Activated CD4-positive, alpha-beta T cell treated with anti-CD3 and anti-CD28 coated beads, Interleukin-2, amount 10 ng/mL, durations not matched to agents 24 days and 14 days (primary cell): ENCODE results near the gene SGF29. TPM values are rescaled to one million over a fixed set of nuclear protein-coding genes. Genes with fewer than 3 reads are reported as not detected.
A peak's percentile ranks its signal among the peaks of the same experiment; 100 is the strongest.
"Not testable (repeated sequence)": the region's sequence is repeated elsewhere in the genome, so short reads cannot be mapped to it uniquely, and the experiment has no call there.

ENCODE experiments used
- DNase-seq: peaks from one replicate; pipeline ENCODE4 v3.0.0; 2022
- H3K27ac Mint-ChIP-seq: one replicate; pipeline ENCODE4 v1.8.0; 2022; ENCODE audit warnings: mild to moderate bottlenecking, mixed read lengths
- H3K27me3 Mint-ChIP-seq: one replicate; pipeline ENCODE4 v1.8.0; 2022; ENCODE audit warnings: mixed read lengths
- H3K36me3 Mint-ChIP-seq: one replicate; pipeline ENCODE4 v1.8.0; 2022; ENCODE audit warnings: low read depth, mild to moderate bottlenecking, mixed read lengths
- H3K4me1 Mint-ChIP-seq: one replicate; pipeline ENCODE4 v1.8.0; 2021; ENCODE audit warnings: mixed read lengths
- H3K4me3 Mint-ChIP-seq: one replicate; pipeline ENCODE4 v1.8.0; 2022; ENCODE audit warnings: mild to moderate bottlenecking, moderate library complexity, mixed read lengths
- H3K9me3 Mint-ChIP-seq: one replicate; pipeline ENCODE4 v1.8.0; 2021; ENCODE audit warnings: mixed read lengths
- intact Hi-C: fragments of 100-400 bp; cut with micrococcal nuclease; formaldehyde crosslinking; loops from one replicate; pipeline ENCODE4 v1.15.1; 2023
- total RNA-seq: library from RNA; stranded (reverse); gene quantifications from 2 replicates; pipeline ENCODE4 v1.2.3, GENCODE V29; 2022

The SGF29 gene
- total RNA-seq, 1 donor from 2014 or later, result 42.5 TPM

DNA sequence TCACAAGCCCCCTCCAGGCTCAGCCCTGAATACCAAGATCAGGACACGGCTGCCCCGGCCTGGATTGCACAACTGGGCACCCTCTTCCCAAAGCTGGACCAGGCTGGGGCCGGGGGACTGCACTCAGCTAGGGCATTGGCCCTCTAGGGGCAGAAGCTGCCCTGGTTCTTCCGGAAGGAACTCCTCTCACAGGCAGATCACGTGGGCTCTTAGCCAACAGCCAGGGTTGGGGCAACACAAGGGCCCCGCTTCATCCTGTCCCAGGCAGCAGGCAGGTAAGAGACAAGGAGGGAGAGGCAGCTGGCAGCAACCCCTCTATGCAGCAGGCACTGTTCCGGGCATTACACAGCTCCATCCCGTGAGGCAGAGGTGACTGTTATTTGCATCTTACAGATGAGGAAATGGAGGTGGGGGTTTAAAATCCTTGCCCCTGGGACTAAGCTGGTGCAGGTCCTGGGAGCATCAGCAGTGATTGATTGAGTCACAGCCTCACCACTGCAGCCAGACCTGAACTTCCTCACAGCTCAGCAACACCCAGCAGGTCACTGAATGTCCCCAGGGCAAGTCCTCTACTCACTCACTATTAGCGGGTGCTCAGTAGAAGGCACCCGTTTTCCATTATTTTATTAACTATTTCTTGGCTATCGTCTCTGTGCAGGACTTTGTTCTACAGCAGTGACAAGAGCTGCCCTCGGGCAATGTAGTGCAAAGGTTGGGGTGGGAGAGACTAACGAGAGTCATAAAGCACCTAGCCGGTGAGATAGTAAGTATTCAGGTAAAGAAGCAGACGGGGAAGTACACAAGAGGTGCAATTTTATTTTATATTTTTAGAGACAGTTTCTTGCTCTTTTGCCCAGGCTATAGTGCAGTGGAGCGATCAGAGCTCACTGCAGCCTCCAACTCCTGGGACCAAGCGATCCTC, 58.9 kb downstream of the SGF29 start:
- H3K27ac Mint-ChIP-seq, H3K9me3 Mint-ChIP-seq, H3K4me1 Mint-ChIP-seq, H3K36me3 Mint-ChIP-seq, H3K27me3 Mint-ChIP-seq, H3K4me3 Mint-ChIP-seq, DNase-seq, intact Hi-C loops: not testable (repeated sequence)

- H3K4me1 Mint-ChIP-seq, H3K4me3 Mint-ChIP-seq, DNase-seq, intact Hi-C loops, H3K36me3 Mint-ChIP-seq, H3K27ac Mint-ChIP-seq, H3K9me3 Mint-ChIP-seq, H3K27me3 Mint-ChIP-seq: not testable (repeated sequence)
Observed at GRCh38 chr16:28613912-28614311, 60.2 kb downstream of the SGF29 start.

DNA sequence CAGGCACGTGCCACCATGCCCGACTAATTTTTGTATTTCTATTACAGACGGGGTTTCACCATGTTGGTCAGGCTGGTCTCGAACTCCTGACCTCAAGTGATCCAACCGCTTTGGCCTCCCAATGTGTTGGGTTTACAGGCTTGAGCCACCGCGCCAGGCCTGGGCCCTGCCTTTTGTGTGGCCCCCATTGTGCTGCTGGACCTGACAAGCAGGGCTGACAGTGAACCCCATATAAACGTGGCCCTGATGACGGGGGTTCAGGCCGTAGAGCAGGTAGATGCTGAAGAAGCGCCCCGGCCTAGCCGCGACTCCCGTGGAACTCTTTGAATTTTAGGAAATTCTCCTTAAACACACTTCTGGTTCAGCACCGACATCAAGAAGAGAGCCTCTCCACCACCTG, 60.8 kb downstream of the SGF29 start:
- H3K27me3 Mint-ChIP-seq, H3K27ac Mint-ChIP-seq, H3K4me3 Mint-ChIP-seq, H3K9me3 Mint-ChIP-seq, H3K4me1 Mint-ChIP-seq, intact Hi-C loops, H3K36me3 Mint-ChIP-seq, DNase-seq: not testable (repeated sequence)

DNA sequence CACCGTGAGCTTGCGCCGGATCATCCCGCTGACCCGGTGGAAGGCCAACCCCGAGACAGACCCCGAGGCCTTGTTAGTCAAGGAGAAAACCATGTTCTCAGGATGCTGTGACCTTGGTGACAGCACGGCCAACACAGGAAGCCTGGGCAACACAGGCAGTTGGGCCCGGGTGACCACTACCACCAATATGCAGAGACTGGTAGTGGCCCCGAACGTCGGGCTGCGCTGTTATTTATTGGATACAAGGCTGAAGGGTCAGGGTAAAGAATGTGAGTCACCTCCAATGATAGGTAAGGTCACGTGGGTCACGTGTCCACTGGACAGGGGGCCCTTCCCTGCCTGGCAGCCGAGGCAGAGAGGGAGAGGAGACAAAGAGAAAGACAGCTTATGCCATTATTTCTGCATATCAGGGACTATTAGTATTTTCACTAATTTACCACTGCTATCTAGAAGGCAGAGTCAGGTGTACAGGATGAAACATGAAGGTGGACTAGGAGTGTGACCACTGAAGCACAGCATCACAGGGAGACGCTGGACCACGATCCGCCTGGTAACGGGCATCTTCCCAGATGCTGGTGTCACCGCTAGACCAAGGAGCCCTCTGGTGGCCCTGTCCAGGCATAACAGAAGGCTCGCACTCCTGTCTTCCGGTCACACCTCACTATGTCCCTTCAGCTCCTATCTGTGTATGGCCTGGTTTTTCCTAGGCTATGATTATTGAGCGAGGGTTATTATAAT, 61.9 kb downstream of the SGF29 start:
- H3K36me3 Mint-ChIP-seq, H3K27ac Mint-ChIP-seq, H3K4me3 Mint-ChIP-seq, H3K27me3 Mint-ChIP-seq, H3K9me3 Mint-ChIP-seq, intact Hi-C loops, H3K4me1 Mint-ChIP-seq: not testable (repeated sequence)
- DNase-seq, result peak; percentile 73

GRCh38 chr16:28616224-28616577, 62.5 kb downstream of the SGF29 start:
- H3K4me1 Mint-ChIP-seq, DNase-seq, H3K27ac Mint-ChIP-seq, H3K4me3 Mint-ChIP-seq, intact Hi-C loops, H3K9me3 Mint-ChIP-seq, H3K36me3 Mint-ChIP-seq, H3K27me3 Mint-ChIP-seq: not testable (repeated sequence)

DNA sequence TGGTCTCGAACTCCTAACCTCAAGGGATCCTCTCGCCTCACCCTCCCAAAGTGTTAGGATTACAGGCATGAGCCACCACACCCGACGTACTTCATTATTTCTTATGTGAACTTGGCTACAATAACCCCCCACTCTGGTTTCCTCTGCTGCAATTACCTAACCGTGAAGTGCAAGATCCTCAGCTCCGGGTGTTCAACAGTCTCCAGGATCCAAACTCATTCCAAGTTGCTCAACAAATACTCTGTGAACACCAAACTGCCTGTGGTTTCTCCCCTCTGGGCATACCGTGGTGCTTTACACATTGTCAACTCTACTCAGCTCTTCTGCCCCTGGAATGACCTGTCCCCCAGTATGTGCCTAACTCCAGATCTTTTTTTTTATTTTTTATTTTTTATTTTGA, 62.9 kb downstream of the SGF29 start:
- no peak for DNase-seq
- no peaks in the 10 kb centered on the region for H3K27me3 Mint-ChIP-seq
- H3K9me3 Mint-ChIP-seq, result no peaks in the 10 kb centered on the region
- intact Hi-C loops, result no loop called here
- no peak overlapping the region for H3K27ac Mint-ChIP-seq
- H3K4me3 Mint-ChIP-seq, result no peak overlapping the region
- H3K36me3 Mint-ChIP-seq, result peaks cover 9% of the 10 kb centered on the region
- H3K4me1 Mint-ChIP-seq, result peaks cover 2% of the 10 kb centered on the region

GRCh38 chr16:28617874-28618273, 64.2 kb downstream of the SGF29 start:
- intact Hi-C loops, result no loop called here

GRCh38 chr16:28620316-28620715, 66.6 kb downstream of the SGF29 start:
- DNase-seq, H3K36me3 Mint-ChIP-seq, H3K27me3 Mint-ChIP-seq, intact Hi-C loops, H3K4me3 Mint-ChIP-seq, H3K4me1 Mint-ChIP-seq, H3K27ac Mint-ChIP-seq, H3K9me3 Mint-ChIP-seq: not testable (repeated sequence)

More at GRCh38 chr16:28617874-28618273, 64.2 kb downstream of the SGF29 start:
- DNase-seq, result no peak
- Mint-ChIP-seq H3K4me3 (no peak overlapping the region), H3K9me3 (no peaks in the 10 kb centered on the region), H3K27me3 (no peaks in the 10 kb centered on the region), H3K27ac (no peak overlapping the region), H3K4me1 (peaks cover 10% of the 10 kb centered on the region), H3K36me3 (peaks cover 9% of the 10 kb centered on the region)

DNA sequence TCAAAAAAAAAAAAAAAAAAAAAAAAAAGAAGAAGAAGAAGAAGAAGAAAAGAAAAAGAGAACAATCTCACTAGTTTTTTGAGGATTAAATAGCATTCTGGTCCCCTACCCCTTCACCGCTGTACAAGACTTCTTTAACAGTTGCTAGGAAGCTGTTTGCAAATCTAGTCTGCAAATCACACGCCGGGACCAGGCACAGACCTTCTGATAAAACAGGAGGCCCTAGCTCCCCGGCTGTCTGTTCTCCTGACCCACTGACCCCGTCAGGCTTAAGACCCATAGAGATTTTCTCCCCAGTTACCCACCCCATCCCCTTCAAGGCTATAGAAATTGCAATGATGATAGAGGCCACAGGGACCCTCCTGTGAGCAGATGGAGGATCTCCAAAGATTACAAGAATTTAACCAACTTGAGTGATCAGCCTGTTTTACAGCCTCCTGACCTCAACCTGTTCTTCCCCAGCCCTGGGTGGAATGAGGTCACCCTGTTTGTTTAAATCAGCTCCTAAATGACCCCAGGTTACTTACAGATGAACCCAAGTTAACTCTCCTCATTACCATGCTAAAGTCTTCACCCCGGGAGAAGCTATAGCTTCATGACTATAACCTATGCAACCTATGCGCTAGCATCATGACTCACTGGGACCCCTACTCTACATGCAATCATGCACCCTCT, 67.9 kb downstream of the SGF29 start:
- no peak for DNase-seq
- Mint-ChIP-seq H3K4me1 (peaks cover 10% of the 10 kb centered on the region), H3K36me3 (peaks cover 9% of the 10 kb centered on the region), H3K9me3 (no peaks in the 10 kb centered on the region), H3K4me3 (peak overlapping the region; percentile 86), H3K27me3 (peaks cover 7% of the 10 kb centered on the region), H3K27ac (peak overlapping the region; percentile 23)
- intact Hi-C loops, result no loop called here

- Mint-ChIP-seq H3K27me3 (peaks cover 13% of the 10 kb centered on the region), H3K4me3 (peak overlapping the region; percentile 86), H3K27ac (peak overlapping the region; percentile 85)
- H3K36me3 Mint-ChIP-seq, H3K4me1 Mint-ChIP-seq, H3K9me3 Mint-ChIP-seq, intact Hi-C loops, DNase-seq: not testable (repeated sequence)
Observed at GRCh38 chr16:28622532-28623171, 68.9 kb downstream of the SGF29 start.

DNA sequence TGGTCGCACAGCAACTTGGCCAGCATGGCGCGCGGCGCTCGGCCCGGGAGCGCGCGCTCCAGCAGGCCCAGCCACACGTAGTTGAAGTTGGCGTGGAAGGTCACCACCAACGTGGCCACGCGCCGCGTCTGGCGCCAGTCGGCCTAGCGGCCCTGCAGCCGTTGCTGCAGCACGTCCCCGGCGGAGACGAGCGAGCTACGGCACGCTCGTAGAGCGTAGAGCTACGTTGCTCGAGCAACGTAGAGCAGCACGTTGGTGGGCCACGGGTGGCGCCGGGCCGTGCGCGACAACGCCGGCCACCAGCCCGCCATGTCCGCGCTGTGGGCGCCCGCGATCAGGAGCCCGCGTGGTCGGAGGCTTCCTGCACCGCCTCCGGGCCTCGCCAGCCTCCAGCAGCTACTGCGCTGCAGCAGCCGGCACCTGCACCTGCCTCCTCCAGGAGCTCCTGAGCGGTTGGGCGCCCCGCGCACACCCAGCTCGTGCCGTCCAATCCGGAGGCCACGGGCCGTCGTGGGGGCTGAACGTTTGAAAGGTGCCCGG, 69.5 kb downstream of the SGF29 start:
- peak; percentile 88 for DNase-seq
- no peaks in the 10 kb centered on the region for H3K9me3 Mint-ChIP-seq
- peak overlapping the region; percentile 71 for H3K27ac Mint-ChIP-seq
- H3K27me3 Mint-ChIP-seq, result peaks cover 13% of the 10 kb centered on the region
- peak overlapping the region; percentile 86 for H3K4me3 Mint-ChIP-seq
- H3K4me1 Mint-ChIP-seq, result peaks cover 10% of the 10 kb centered on the region
- intact Hi-C loops, result no loop called here
- peaks cover 6% of the 10 kb centered on the region for H3K36me3 Mint-ChIP-seq

DNA sequence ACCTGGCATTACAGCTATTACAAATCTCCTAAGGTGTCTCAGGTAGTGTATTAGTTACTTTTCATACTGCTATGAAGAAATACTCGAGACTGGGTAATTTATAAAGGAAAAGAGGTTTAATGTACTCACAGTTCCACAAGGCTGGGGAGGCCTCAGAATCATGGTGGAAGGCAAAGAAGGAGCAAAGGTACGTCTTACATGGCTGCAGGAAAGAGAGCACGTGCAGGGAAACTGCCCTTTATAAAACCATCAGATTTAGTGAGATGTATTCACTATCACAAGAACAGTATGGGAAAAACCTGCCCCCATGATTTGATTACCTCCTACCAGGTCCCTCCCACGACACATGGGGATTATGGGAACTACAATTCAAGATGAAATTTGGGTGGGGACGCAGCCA, 77.2 kb downstream of the SGF29 start:
- H3K4me3 Mint-ChIP-seq, intact Hi-C loops, H3K36me3 Mint-ChIP-seq, H3K4me1 Mint-ChIP-seq, H3K27ac Mint-ChIP-seq, H3K9me3 Mint-ChIP-seq: not testable (repeated sequence)
- peaks cover 13% of the 10 kb centered on the region for H3K27me3 Mint-ChIP-seq
- DNase-seq, result peak; percentile 25

- DNase-seq, H3K9me3 Mint-ChIP-seq, H3K4me3 Mint-ChIP-seq, H3K27ac Mint-ChIP-seq, intact Hi-C loops, H3K36me3 Mint-ChIP-seq, H3K4me1 Mint-ChIP-seq, H3K27me3 Mint-ChIP-seq: not testable (repeated sequence)
Observed at GRCh38 chr16:28636093-28636823, 82.5 kb downstream of the SGF29 start.
